ENCODE data around the gene IFT20. TPM values are rescaled to one million over a fixed set of nuclear protein-coding genes. Genes with fewer than 3 reads are reported as not detected.

The IFT20 gene
- total RNA-seq, 6 donors from 2014 or later, result 28.6 to 60.8 (median 44.3) TPM

GRCh38 chr17:28368306-28368831 is 33.1 kb upstream of the IFT20 start:
- ATAC-seq (ENCODE audit: low FRiP score in 2 of 2) (no peak), DNase-seq (no peak)
- TF ChIP-seq CTCF (IDR thresholded peaks at IDR 0.05), result no peak
- TF ChIP-seq EP300 (IDR thresholded peaks at IDR 0.05), result no peak
- TF ChIP-seq POLR2AphosphoS5 (IDR thresholded peaks at IDR 0.05), result no peak
- TF ChIP-seq POLR2A (IDR thresholded peaks at IDR 0.05), result no peak
- 76 to 79% methylated on average over 5 of the region's 5 CpGs for WGBS, 2 donors
- no peaks in the 10 kb centered on the region for H3K9me3 ChIP-seq
- no peak overlapping the region for H3K4me3 ChIP-seq
- peaks cover 0 to 19% (median 15%) of the 10 kb centered on the region in 4 donors for H3K36me3 ChIP-seq
- H3K27ac ChIP-seq, result no peak overlapping the region
- H3K27me3 ChIP-seq, result peaks cover 0 to 8% (median 0%) of the 10 kb centered on the region in 4 donors
- H3K4me1 ChIP-seq, result peaks cover 21 to 34% (median 32%) of the 10 kb centered on the region in 4 donors

DNA sequence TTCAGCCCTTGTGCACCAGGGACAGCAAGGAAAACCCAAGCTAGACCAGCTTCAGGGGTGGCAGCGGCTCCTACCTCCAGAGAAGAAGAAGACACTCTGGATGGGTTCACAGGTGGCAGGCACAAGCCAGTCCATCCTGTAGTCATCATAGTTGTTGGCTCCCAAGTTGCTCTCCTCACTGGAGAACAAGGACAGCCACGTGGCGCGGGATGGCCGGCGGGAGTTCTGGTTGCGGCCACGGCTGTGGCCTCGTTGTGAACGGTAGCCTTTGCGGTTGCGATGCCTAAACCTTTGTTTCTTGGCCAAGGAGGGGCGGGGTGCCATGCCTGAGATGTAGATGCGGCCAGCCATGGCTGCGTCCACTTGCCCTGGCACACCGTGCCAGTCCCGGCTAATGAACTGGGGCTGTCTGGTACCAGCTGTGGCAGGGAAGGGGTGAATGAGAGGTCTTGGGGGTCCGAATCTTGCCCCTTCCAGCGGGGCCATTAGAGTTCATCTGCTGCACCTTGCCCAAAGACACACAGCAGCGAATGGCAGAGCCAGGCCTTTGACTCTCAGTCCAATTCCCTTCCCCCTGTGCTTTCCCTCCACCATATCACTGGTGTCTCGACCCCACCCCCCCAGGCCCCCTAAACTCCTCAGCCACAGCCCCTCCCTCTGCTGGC is 32.5 kb upstream of the IFT20 start:
- H3K4me3 ChIP-seq, result no peak overlapping the region
- DNase-seq, result peak in 1 of 2 donors; percentile 79
- peaks cover 0 to 8% (median 0%) of the 10 kb centered on the region in 4 donors for H3K27me3 ChIP-seq
- H3K4me1 ChIP-seq, result peaks cover 17 to 28% (median 26%) of the 10 kb centered on the region in 4 donors
- no peak overlapping the region for H3K27ac ChIP-seq
- no peak for TF ChIP-seq POLR2AphosphoS5 (IDR thresholded peaks at IDR 0.05)
- peaks cover 6 to 25% (median 20%) of the 10 kb centered on the region in 4 donors for H3K36me3 ChIP-seq
- no peaks in the 10 kb centered on the region for H3K9me3 ChIP-seq
- no peak for ATAC-seq (ENCODE audit: low FRiP score in 2 of 2)
- 89 to 90% methylated on average over 11 to 14 of the region's 21 CpGs for WGBS, 2 donors

GRCh38 chr17:28366605-28367004 is 31.3 kb upstream of the IFT20 start:
- Histone ChIP-seq H3K4me3 (no peak overlapping the region), H3K36me3 (peaks cover 6 to 37% (median 31%) of the 10 kb centered on the region in 4 donors), H3K27ac (no peak overlapping the region), H3K9me3 (no peaks in the 10 kb centered on the region), H3K27me3 (peaks cover 0 to under 1% (median 0%) of the 10 kb centered on the region in 4 donors), H3K4me1 (peaks cover 10 to 17% (median 14%) of the 10 kb centered on the region in 4 donors)
- DNase-seq, result no peak
- ATAC-seq (ENCODE audit: low FRiP score in 2 of 2), result no peak
- TF ChIP-seq CTCF (IDR thresholded peaks at IDR 0.05) (no peak), POLR2AphosphoS5 (IDR thresholded peaks at IDR 0.05) (no peak)
- 91% methylated on average over 1 of the region's 1 CpG; no CpG with 5 or more reads in 1 of the 2 donors for WGBS, 2 donors

GRCh38 chr17:28365487-28365886 is 30.2 kb upstream of the IFT20 start:
- Histone ChIP-seq H3K4me3 (no peak overlapping the region), H3K27me3 (no peaks in the 10 kb centered on the region), H3K4me1 (peaks cover 2 to 8% (median 6%) of the 10 kb centered on the region in 4 donors), H3K27ac (no peak overlapping the region), H3K9me3 (no peaks in the 10 kb centered on the region), H3K36me3 (peaks cover 13 to 48% (median 42%) of the 10 kb centered on the region in 4 donors)
- no peak for TF ChIP-seq POLR2A (IDR thresholded peaks at IDR 0.05)
- no peak for TF ChIP-seq POLR2AphosphoS5 (IDR thresholded peaks at IDR 0.05)
- no peak for TF ChIP-seq CTCF (IDR thresholded peaks at IDR 0.05)
- TF ChIP-seq EP300 (IDR thresholded peaks at IDR 0.05), result no peak
- DNase-seq, result no peak
- no peak for ATAC-seq (ENCODE audit: low FRiP score in 2 of 2)
- WGBS, 2 donors, result 88 to 94% methylated on average over 3 of the region's 3 CpGs

- WGBS, 2 donors, result 89 to 90% methylated on average over 4 to 12 of the region's 13 CpGs
- peaks cover 18 to 55% (median 48%) of the 10 kb centered on the region in 4 donors for H3K36me3 ChIP-seq
- peak in 1 of 2 donors; percentile 43 for DNase-seq
Measured at GRCh38 chr17:28364665-28365363, 29.5 kb upstream of the IFT20 start, which contains the start of gene SEBOX. TSS of gene SEBOX (minus strand) at chr17:28365199. CDS start at chr17:28365151, 48 bp downstream.

More at GRCh38 chr17:28364665-28365363, 29.5 kb upstream of the IFT20 start, which contains the start of gene SEBOX:
- no peak within 1 kb of the TSS for H3K27ac ChIP-seq
- H3K9me3 ChIP-seq, result no peaks in the 10 kb centered on the region
- no peak for ATAC-seq (ENCODE audit: low FRiP score in 2 of 2)
- peaks cover 0 to 1% (median 0%) of the 10 kb centered on the region in 4 donors for H3K4me1 ChIP-seq
- no peaks in the 10 kb centered on the region for H3K27me3 ChIP-seq
- H3K4me3 ChIP-seq, result no peak within 1 kb of the TSS
- TF ChIP-seq EP300 (IDR thresholded peaks at IDR 0.05) (no peak), POLR2AphosphoS5 (IDR thresholded peaks at IDR 0.05) (no peak), CTCF (IDR thresholded peaks at IDR 0.05) (no peak), POLR2A (IDR thresholded peaks at IDR 0.05) (no peak)
